ENCODE results near the gene EPS15.

The EPS15 gene

GRCh38 chr1:51359879-51360278 is 159.2 kb downstream of the EPS15 start:
- no peak for DNase-seq

GRCh38 chr1:51355382-51355781 is 163.7 kb downstream of the EPS15 start:
- no peak for DNase-seq

- no peak for DNase-seq
Measured at GRCh38 chr1:51354416-51354815, 164.7 kb downstream of the EPS15 start.

- DNase-seq = no peak
Measured at GRCh38 chr1:51351907-51352306, 167.2 kb downstream of the EPS15 start.

- DNase-seq = no peak
Measured at GRCh38 chr1:51349862-51350261, 169.2 kb downstream of the EPS15 start.

- no peak for DNase-seq
Measured at GRCh38 chr1:51348147-51348527, 170.9 kb downstream of the EPS15 start.

GRCh38 chr1:51347398-51348146 is 171.5 kb downstream of the EPS15 start:
- no peak for DNase-seq

GRCh38 chr1:51346086-51346942 is 172.8 kb downstream of the EPS15 start:
- DNase-seq = no peak

- DNase-seq = no peak
Measured at GRCh38 chr1:51345300-51345687, 173.8 kb downstream of the EPS15 start.

- no peak for DNase-seq
Measured at GRCh38 chr1:51344602-51345299, 174.3 kb downstream of the EPS15 start.

- DNase-seq = no peak
Measured at GRCh38 chr1:51344276-51344601, 174.8 kb downstream of the EPS15 start.

GRCh38 chr1:51343624-51344023 is 175.4 kb downstream of the EPS15 start:
- DNase-seq = no peak

- no peak for DNase-seq
Measured at GRCh38 chr1:51342591-51343206, 176.4 kb downstream of the EPS15 start.

GRCh38 chr1:51341876-51342496 is 177.1 kb downstream of the EPS15 start:
- DNase-seq = no peak

GRCh38 chr1:51340380-51340779 is 178.7 kb downstream of the EPS15 start:
- DNase-seq = no peak

GRCh38 chr1:51336711-51337110 is 182.4 kb downstream of the EPS15 start:
- no peak for DNase-seq

- no peak for DNase-seq
Measured at GRCh38 chr1:51336004-51336403, 183.1 kb downstream of the EPS15 start.

- no peak for DNase-seq
Measured at GRCh38 chr1:51331206-51332100, 187.6 kb downstream of the EPS15 start.

- DNase-seq = no peak
Measured at GRCh38 chr1:51330331-51331201, 188.5 kb downstream of the EPS15 start, which contains the start of gene TTC39A. Gene TTC39A, minus strand, starts transcription at chr1:51330562. Its CDS starts 85 bp downstream, at chr1:51330477.

Measured in CD4-positive, alpha-beta T cell treated with Interleukin-4 for 4 hours (primary cell).